ENCODE measurements around the gene HEMK1. TPM values are rescaled to one million over a fixed set of nuclear protein-coding genes. Genes with fewer than 3 reads are reported as not detected.

Gene HEMK1
- total and polyA plus RNA-seq, 2 donors (not counting 1 experiment from before 2014, with no cell fraction given), result 34.2 to 43.0 TPM

DNA sequence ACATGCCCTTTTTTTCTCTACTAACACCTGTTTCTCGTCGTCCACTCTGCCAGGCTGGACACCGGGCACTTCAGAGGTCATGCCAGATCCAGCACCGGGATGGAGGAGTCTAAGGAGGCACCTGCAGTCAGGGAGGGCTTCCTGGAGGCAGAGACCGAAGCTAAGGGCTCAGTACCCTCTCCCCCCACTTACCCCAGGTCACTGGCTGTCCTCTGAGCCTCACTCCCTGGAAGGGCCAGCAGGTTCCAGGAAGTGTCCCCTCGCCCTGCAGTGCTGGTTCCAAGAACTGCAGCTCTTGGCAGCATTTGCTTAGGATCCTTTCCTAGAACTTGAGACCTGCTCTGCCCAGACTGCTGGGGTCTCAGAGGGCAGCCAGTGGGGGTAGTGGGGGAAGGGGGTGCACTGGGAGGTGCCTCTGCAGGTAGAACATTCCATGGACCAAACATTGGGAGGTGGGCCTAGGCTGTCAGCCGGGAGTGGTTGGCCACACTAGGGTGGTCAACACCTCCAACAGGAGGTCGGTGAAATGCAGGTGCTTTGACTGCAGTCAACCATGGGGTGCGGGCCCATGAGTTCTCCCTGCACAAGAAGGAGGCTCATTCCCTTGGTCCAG is 30.9 kb downstream of the HEMK1 start:
- H3K4me1 Mint-ChIP-seq, result peaks cover 33% of the 10 kb centered on the region
- peaks cover 29 to 38% of the 10 kb centered on the region in 2 donors for H3K4me1 ChIP-seq (ENCODE audit: control insufficient read depth in 2 of 2, insufficient read depth in 2 of 2, low read length in 2 of 2)
- ChIA-PET POLR2A (interaction anchor here (2.3 kb wide), 1 partner anchor 11 kb away, joined by 8 read pairs; the partner anchor contains the start of gene CISH), CTCF (interaction anchor here (2.0 kb wide), 1 partner anchor 11 kb away, joined by 5 read pairs; the partner anchor contains the start of gene CISH)
- H3K27ac Mint-ChIP-seq, result no peak overlapping the region
- DNase-seq (no peak), ATAC-seq (ENCODE audit: low read depth) (no peak)
- H4K20me1 ChIP-seq (ENCODE audit: control insufficient read depth, insufficient read depth, low read length, poor library complexity, severe bottlenecking), result no peaks in the 10 kb centered on the region
- no peaks in the 10 kb centered on the region for H3K9me3 Mint-ChIP-seq (ENCODE audit: insufficient read depth)
- 84% methylated on average over 9 of the region's 9 CpGs for WGBS (ENCODE audit: insufficient coverage)
- no peak overlapping the region for H3K4me3 ChIP-seq (ENCODE audit: control extremely low read depth in 1 of 5, extremely low read depth in 1 of 5, insufficient read depth in 1 of 5, low read depth in 2 of 5, low read length in 4 of 5)
- intact Hi-C loops (cut with micrococcal nuclease), result no loop called here
- H2AFZ ChIP-seq (ENCODE audit: insufficient read depth, low read depth, low read length, poor library complexity, severe bottlenecking), result peak overlapping the region; percentile 82
- H3K79me2 ChIP-seq (ENCODE audit: control insufficient read depth, insufficient read depth, low read length), result no peaks in the 10 kb centered on the region
- no peak for TF ChIP-seq EZH2 (IDR thresholded peaks at IDR 0.05; ENCODE audit: borderline replicate concordance, insufficient read depth, low read depth, low read length, poor library complexity, severe bottlenecking)
- TF ChIP-seq, protein P1, sequence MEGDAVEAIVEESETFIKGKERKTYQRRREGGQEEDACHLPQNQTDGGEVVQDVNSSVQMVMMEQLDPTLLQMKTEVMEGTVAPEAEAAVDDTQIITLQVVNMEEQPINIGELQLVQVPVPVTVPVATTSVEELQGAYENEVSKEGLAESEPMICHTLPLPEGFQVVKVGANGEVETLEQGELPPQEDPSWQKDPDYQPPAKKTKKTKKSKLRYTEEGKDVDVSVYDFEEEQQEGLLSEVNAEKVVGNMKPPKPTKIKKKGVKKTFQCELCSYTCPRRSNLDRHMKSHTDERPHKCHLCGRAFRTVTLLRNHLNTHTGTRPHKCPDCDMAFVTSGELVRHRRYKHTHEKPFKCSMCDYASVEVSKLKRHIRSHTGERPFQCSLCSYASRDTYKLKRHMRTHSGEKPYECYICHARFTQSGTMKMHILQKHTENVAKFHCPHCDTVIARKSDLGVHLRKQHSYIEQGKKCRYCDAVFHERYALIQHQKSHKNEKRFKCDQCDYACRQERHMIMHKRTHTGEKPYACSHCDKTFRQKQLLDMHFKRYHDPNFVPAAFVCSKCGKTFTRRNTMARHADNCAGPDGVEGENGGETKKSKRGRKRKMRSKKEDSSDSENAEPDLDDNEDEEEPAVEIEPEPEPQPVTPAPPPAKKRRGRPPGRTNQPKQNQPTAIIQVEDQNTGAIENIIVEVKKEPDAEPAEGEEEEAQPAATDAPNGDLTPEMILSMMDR (IDR thresholded peaks at IDR 0.05), result no peak
- H3K27ac ChIP-seq (ENCODE audit: low read length in 2 of 2), result no peak overlapping the region
- no peak overlapping the region for H3K4me3 Mint-ChIP-seq
- H3K27me3 ChIP-seq (replicated peaks in 1 of 4; ENCODE audit: control extremely low read depth in 1 of 4, control insufficient read depth in 3 of 4, insufficient read depth in 4 of 4, low read length in 3 of 4), result no peaks in the 10 kb centered on the region
- no peaks in the 10 kb centered on the region for H3K36me3 ChIP-seq (replicated peaks in 1 of 2; ENCODE audit: control extremely low read depth in 1 of 2, control insufficient read depth in 1 of 2, extremely low read depth in 1 of 2, insufficient read depth in 2 of 2, low read length in 1 of 2)
- no peaks in the 10 kb centered on the region for H3K9me3 ChIP-seq (ENCODE audit: control extremely low read depth in 1 of 3, control insufficient read depth in 2 of 3, insufficient read depth in 1 of 3, low read length in 2 of 3)
- H3K27me3 Mint-ChIP-seq, result no peaks in the 10 kb centered on the region
- peak overlapping the region; percentile 56 for H3K4me2 ChIP-seq (replicated peaks; ENCODE audit: low read depth, low read length, poor library complexity, severe bottlenecking)
- no peak overlapping the region for H3K9ac ChIP-seq (ENCODE audit: low read length)

All from B cell (primary cell).